IMR-90 (cell line): ENCODE measurements around the gene MTREX. TPM values are rescaled to one million over a fixed set of nuclear protein-coding genes. Genes with fewer than 3 reads are reported as not detected.

Source experiments
- ATAC-seq: fragments of 200-7000 bp; cut with Tn5 transposase; 2 replicates; pipeline ENCODE4 v1.9.1; 2020; ENCODE audit warnings: low read depth, mild to moderate bottlenecking, moderate library complexity
- BruUV-seq: library from RNA; stranded (reverse); fragments of 400-500 nt; replicated peaks from 2 replicates; lab custom pipeline; 2021; lab: Mats Ljungman, UMichigan
- CTCF ChIA-PET: fragments of 300-600 bp; formaldehyde crosslinking; extraction: SDS; loops from one replicate; lab custom pipeline; 2021; ENCODE audit warnings: antibody characterized with exemption; lab: Yijun Ruan, JAX
- POLR2A ChIA-PET: fragments of 300-600 bp; sonication (Branson Sonifier 250); formaldehyde crosslinking; loops from one replicate; lab custom pipeline; 2022; ENCODE audit warnings: antibody characterized with exemption; ENCODE audit not compliant: unreplicated experiment; lab: Charles Lee
- DNase-seq: peaks from one replicate; pipeline ENCODE4 v3.0.0; 2013
- H2AFZ ChIP-seq: replicated peaks from 2 replicates; pipeline ENCODE3; 2013; ENCODE audit warnings: low read length, mild to moderate bottlenecking; ENCODE audit not compliant: poor library complexity
- H2AK5ac ChIP-seq: 2 replicates; pipeline ENCODE4 v1.6.1; 2013; ENCODE audit warnings: low read depth, low read length, inconsistent platforms
- H2AK9ac ChIP-seq: replicated peaks from 2 replicates; pipeline ENCODE3; 2013; ENCODE audit warnings: mild to moderate bottlenecking, low read depth, low read length, moderate library complexity; ENCODE audit not compliant: poor library complexity
- H2BK120ac ChIP-seq: 2 replicates; pipeline ENCODE4 v1.6.1; 2013; ENCODE audit warnings: low read depth, low read length, inconsistent platforms
- H2BK15ac ChIP-seq: 3 replicates; pipeline ENCODE4 v1.6.1; 2013; ENCODE audit warnings: low read depth, low read length, inconsistent platforms
- H2BK20ac ChIP-seq: 2 replicates; pipeline ENCODE4 v1.6.1; 2013; ENCODE audit warnings: low read depth, mild to moderate bottlenecking, inconsistent platforms, low read length, moderate library complexity
- H2BK5ac ChIP-seq: 2 replicates; pipeline ENCODE4 v1.6.1; 2013; ENCODE audit warnings: mild to moderate bottlenecking, low read depth, low read length, inconsistent platforms; ENCODE audit not compliant: poor library complexity, severe bottlenecking
- H3K14ac ChIP-seq: replicated peaks from 2 replicates; pipeline ENCODE4 v1.6.1; 2013; ENCODE audit warnings: low read depth, low read length, inconsistent platforms
- H3K18ac ChIP-seq: 2 replicates; pipeline ENCODE4 v1.6.1; 2013; ENCODE audit warnings: low read depth, low read length, control low read depth
- H3K23ac ChIP-seq: 2 replicates; pipeline ENCODE4 v1.6.1; 2013; ENCODE audit warnings: low read depth, low read length, inconsistent platforms
- H3K27ac ChIP-seq: 2 replicates; pipeline ENCODE4 v1.5.1; 2013; ENCODE audit warnings: mild to moderate bottlenecking, control low read depth, low read length; ENCODE audit not compliant: insufficient read depth
- H3K27me3 ChIP-seq: 2 replicates; pipeline ENCODE4 v1.6.1; 2013; ENCODE audit warnings: low read length; ENCODE audit not compliant: control insufficient read depth, insufficient read depth
- H3K36me3 ChIP-seq: 2 replicates; pipeline ENCODE4 v1.6.1; 2013; ENCODE audit warnings: low read length, mixed read lengths; ENCODE audit not compliant: control insufficient read depth, insufficient read depth
- H3K4ac ChIP-seq: 2 replicates; pipeline ENCODE4 v1.6.1; 2013; ENCODE audit warnings: low read depth, low read length, inconsistent platforms
- H3K4me1 ChIP-seq: 2 replicates; pipeline ENCODE4 v1.6.1; 2013; ENCODE audit warnings: low read length, mixed read lengths; ENCODE audit not compliant: control insufficient read depth, insufficient read depth
- H3K4me2 ChIP-seq: 2 replicates; pipeline ENCODE4 v1.6.1; 2013; ENCODE audit warnings: low read depth, mild to moderate bottlenecking, control low read depth, low read length, moderate library complexity
- H3K4me3 ChIP-seq: 2 replicates; pipeline ENCODE4 v1.5.1; 2013; ENCODE audit warnings: low read depth, mild to moderate bottlenecking, control low read depth, low read length, moderate library complexity; ENCODE audit not compliant: insufficient read depth
- H3K56ac ChIP-seq: 2 replicates; pipeline ENCODE4 v1.6.1; 2013; ENCODE audit warnings: low read length, inconsistent platforms; ENCODE audit not compliant: insufficient read depth; ENCODE audit errors: extremely low read depth
- H3K79me1 ChIP-seq, 2 experiments: 2 replicates each; pipeline ENCODE4 v1.6.1; 2013; ENCODE audit warnings: low read length in 2 of 2, inconsistent platforms in 1 of 2, low read depth in 1 of 2
- H3K9ac ChIP-seq: 2 replicates; pipeline ENCODE4 v1.6.1; 2013; ENCODE audit warnings: low read depth, low read length, control low read depth
- H3K9me1 ChIP-seq: 2 replicates; pipeline ENCODE4 v1.6.1; 2013; ENCODE audit warnings: low read length, inconsistent platforms; ENCODE audit not compliant: insufficient read depth
- H3K9me3 ChIP-seq: 2 replicates; pipeline ENCODE4 v1.6.1; 2013; ENCODE audit warnings: low read length; ENCODE audit not compliant: control insufficient read depth, insufficient read depth
- H4K20me1 ChIP-seq: 2 replicates; pipeline ENCODE4 v1.6.1; 2013; ENCODE audit warnings: low read length, inconsistent platforms; ENCODE audit not compliant: insufficient read depth
- H4K5ac ChIP-seq: 2 replicates; pipeline ENCODE4 v1.6.1; 2013; ENCODE audit warnings: mild to moderate bottlenecking, low read depth, low read length, control low read depth
- H4K8ac ChIP-seq, 2 experiments: 2 replicates each; pipeline ENCODE4 v1.6.1; 2013; ENCODE audit warnings: low read depth in 2 of 2, low read length in 2 of 2, control low read depth in 1 of 2, inconsistent platforms in 1 of 2
- H4K91ac ChIP-seq: 2 replicates; pipeline ENCODE4 v1.6.1; 2013; ENCODE audit warnings: low read depth, low read length, inconsistent platforms; ENCODE audit not compliant: insufficient read depth
- CEBPB ChIP-seq: IDR thresholded peaks from 2 replicates; pipeline ENCODE4 v1.6.1; 2012; ENCODE audit warnings: low read depth, low read length, improper control_type of control experiment
- MAZ ChIP-seq: IDR thresholded peaks from 2 replicates; pipeline ENCODE4 v1.6.1; 2012; ENCODE audit warnings: low read depth, mild to moderate bottlenecking, low read length, improper control_type of control experiment, moderate library complexity, borderline replicate concordance
- dilution Hi-C: fragments of 300-500 bp; cut with HindIII; formaldehyde crosslinking; loops from one replicate; pipeline ENCODE4 v1.14.3; 2018; ENCODE audit warnings: low sequenced_read_pairs; ENCODE audit not compliant: unreplicated experiment
- in situ Hi-C: fragments of 300-500 bp; cut with MboI; formaldehyde crosslinking; loops from 3 replicates; pipeline ENCODE4 v1.14.3; 2019; ENCODE audit warnings: low sequenced_read_pairs, inconsistent platforms, mixed read lengths
- intact Hi-C: fragments of 100-400 bp; cut with micrococcal nuclease; formaldehyde crosslinking; loops from 2 replicates; pipeline ENCODE4 v1.10.0; 2022
- polyA plus RNA-seq, 3 experiments: library from polyadenylated mRNA; depleted of rRNA; stranded (reverse); fragments of >200 nt; gene quantifications; 2 replicates each; pipeline ENCODE4 v1.2.3, GENCODE V29; 2012; ENCODE audit warnings: low replicate concordance in 1 of 3
- total RNA-seq: library from RNA; depleted of rRNA; stranded (reverse); fragments of >200 nt; gene quantifications from 2 replicates; pipeline ENCODE4 v1.2.3, GENCODE V29; 2012

Gene MTREX
- total and polyA plus RNA-seq, 2 of the 4 experiments (the other 2 are of a cell fraction), result 22.1 to 33.2 TPM

- H4K5ac ChIP-seq, result no peak overlapping the region
- peaks cover 5% of the 10 kb centered on the region; the same call in 1 of the 2 replicates for H4K20me1 ChIP-seq
- POLR2A ChIA-PET, result no interaction called here
- CTCF ChIA-PET, result no interaction called here
- no peak overlapping the region for H3K4me2 ChIP-seq
- no peak overlapping the region for H2BK20ac ChIP-seq
- H2AK5ac ChIP-seq, result no peak overlapping the region
- peaks cover 9% of the 10 kb centered on the region for H3K4me1 ChIP-seq
- in situ Hi-C loops, result no loop called here
- H3K79me1 ChIP-seq, result peaks cover 6 to 25% of the 10 kb centered on the region in 2 experiments
- dilution Hi-C loops, result no loop called here
- no peak overlapping the region for H3K4ac ChIP-seq
- no peak overlapping the region for H3K23ac ChIP-seq
- H3K4me3 ChIP-seq, result no peak overlapping the region
- no TSS peak for BruUV-seq
- no peak overlapping the region for H2BK15ac ChIP-seq
- no peak overlapping the region for H2BK120ac ChIP-seq
- no peak overlapping the region for H3K9ac ChIP-seq
- no peak for ATAC-seq
- H3K9me1 ChIP-seq, result peaks cover 11% of the 10 kb centered on the region
- H3K9me3 ChIP-seq, result no peaks in the 10 kb centered on the region
- TF ChIP-seq CEBPB, result 0 out of 2 replicates have a peak, but pooled peaks have one; percentile 7
- TF ChIP-seq MAZ, result no peak
- no peak overlapping the region for H4K91ac ChIP-seq
- H3K27ac ChIP-seq, result no peak overlapping the region
- H3K14ac ChIP-seq, result no peak overlapping the region
- no peak overlapping the region for H4K8ac ChIP-seq
- DNase-seq, result peak; percentile 41
- H3K36me3 ChIP-seq, result peaks cover 3% of the 10 kb centered on the region
- intact Hi-C loops, result no loop called here
- no peak overlapping the region for H2AFZ ChIP-seq
- no peak overlapping the region for H2AK9ac ChIP-seq
- H3K18ac ChIP-seq, result no peak overlapping the region
- no peak overlapping the region for H2BK5ac ChIP-seq
- H3K27me3 ChIP-seq, result no peaks in the 10 kb centered on the region
- H3K56ac ChIP-seq, result no peak overlapping the region
These were observed 108.5 kb downstream of the MTREX start for GRCh38 chr5:55416306-55416705.
